Measurements from ENCODE around the gene TRAF3IP1.

GRCh38 chr2:238285653-238286082 lies 34.6 kb upstream of the TRAF3IP1 start:
- TF ChIP-seq CTCF (IDR thresholded peaks at IDR 0.05): peak in 2 of 5 experiments; percentile 29 to 42
- peak; percentile 76 to 87 for TF ChIP-seq EP300 (IDR thresholded peaks at IDR 0.05)
- no peak for TF ChIP-seq POLR2A (IDR thresholded peaks at IDR 0.05)
